A204.1 (cell line): ENCODE results near the gene PRR35.

Experiments used
- FAIRE-seq: peaks from 2 replicates; lab custom pipeline; 2012; peaks lifted over from hg19 to GRCh38; lab: Jason Lieb, UNC

Gene PRR35

GRCh38 chr16:528111-529011 is 31.8 kb upstream of the PRR35 start:
- FAIRE-seq, result no peak

- no peak for FAIRE-seq
Measured at GRCh38 chr16:529012-529575, 31.1 kb upstream of the PRR35 start.

- no peak for FAIRE-seq
Measured at GRCh38 chr16:530111-530817, 29.9 kb upstream of the PRR35 start.

- no peak for FAIRE-seq
Measured at GRCh38 chr16:531494-532125, 28.6 kb upstream of the PRR35 start.

- FAIRE-seq, result no peak
Measured at GRCh38 chr16:533391-534123, 26.6 kb upstream of the PRR35 start.

GRCh38 chr16:534135-534534 is 26.1 kb upstream of the PRR35 start:
- FAIRE-seq, result no peak

- FAIRE-seq, result no peak
Measured at GRCh38 chr16:534856-535445, 25.2 kb upstream of the PRR35 start.

GRCh38 chr16:535446-536405 is 24.5 kb upstream of the PRR35 start:
- no peak for FAIRE-seq

- FAIRE-seq, result no peak
Measured at GRCh38 chr16:536746-537145, 23.4 kb upstream of the PRR35 start.

GRCh38 chr16:537415-538335 is 22.5 kb upstream of the PRR35 start:
- no peak for FAIRE-seq

- no peak for FAIRE-seq
Measured at GRCh38 chr16:539901-540530, 20.2 kb upstream of the PRR35 start.

- FAIRE-seq, result no peak
Measured at GRCh38 chr16:540645-541340, 19.4 kb upstream of the PRR35 start.

- FAIRE-seq, result no peak
Measured at GRCh38 chr16:543301-544164, 16.7 kb upstream of the PRR35 start.

GRCh38 chr16:544517-544916 is 15.7 kb upstream of the PRR35 start:
- FAIRE-seq, result no peak

GRCh38 chr16:546909-547770 is 13.1 kb upstream of the PRR35 start:
- FAIRE-seq, result no peak

GRCh38 chr16:548586-548985 is 11.6 kb upstream of the PRR35 start:
- no peak for FAIRE-seq
